ENCODE data around the gene CDCA8.

The CDCA8 gene

GRCh38 chr1:37692078-37692833 lies at the start of gene CDCA8:
TSS of gene CDCA8 (plus strand) at chr1:37692516. CDS start at chr1:37692691, 175 bp downstream.
- in situ Hi-C loops (cut with HindIII; ENCODE audit: low sequenced_read_pairs) = no loop called here

DNA sequence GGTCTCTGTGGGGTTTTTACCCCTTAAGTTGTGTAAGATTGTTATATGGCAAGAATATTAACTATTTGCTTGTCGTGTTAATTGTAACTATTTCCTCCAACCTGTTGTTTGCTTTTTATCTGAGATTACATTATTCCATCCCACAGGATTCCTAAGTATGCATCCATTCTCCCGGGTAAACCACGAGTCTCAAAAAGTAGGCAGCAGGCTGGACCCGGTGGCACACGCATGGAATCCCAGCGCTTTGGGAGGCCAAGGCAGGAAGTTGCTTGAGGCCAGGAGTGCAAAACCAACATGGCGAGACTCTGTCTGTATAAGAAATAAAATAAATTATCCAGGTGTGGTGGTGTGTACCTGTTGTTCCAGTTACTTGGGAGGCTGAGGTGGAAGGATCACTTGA lies 45.0 kb upstream of the CDCA8 start:
- in situ Hi-C loops (cut with HindIII; ENCODE audit: low sequenced_read_pairs) = no loop called here

- in situ Hi-C loops (cut with HindIII; ENCODE audit: low sequenced_read_pairs) = no loop called here
Measured at GRCh38 chr1:37650173-37650572, 42.1 kb upstream of the CDCA8 start.

DNA sequence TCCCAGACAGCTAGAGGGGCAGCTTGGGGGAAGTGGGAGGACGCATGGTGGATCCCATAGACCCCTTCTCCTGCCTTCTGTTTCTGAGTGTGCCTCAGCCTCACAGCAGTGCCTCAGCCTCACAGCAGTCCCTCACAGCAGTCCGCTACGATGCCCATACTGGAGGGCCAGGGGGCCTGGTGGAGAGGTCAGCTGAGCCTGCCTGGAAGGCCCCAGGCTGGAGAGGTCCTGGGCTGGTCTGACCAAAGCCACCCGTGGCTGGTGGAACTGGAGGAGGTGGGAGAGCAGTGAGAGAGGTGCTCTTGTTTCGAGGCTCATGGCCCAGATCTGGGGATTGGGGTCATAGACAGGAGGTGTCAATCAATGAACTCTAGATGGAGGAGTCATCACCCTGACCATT lies 41.6 kb upstream of the CDCA8 start:
- in situ Hi-C loops (cut with HindIII; ENCODE audit: low sequenced_read_pairs) = no loop called here

- in situ Hi-C loops (cut with HindIII; ENCODE audit: low sequenced_read_pairs) = no loop called here
Measured at GRCh38 chr1:37651803-37652202, 40.5 kb upstream of the CDCA8 start.

DNA sequence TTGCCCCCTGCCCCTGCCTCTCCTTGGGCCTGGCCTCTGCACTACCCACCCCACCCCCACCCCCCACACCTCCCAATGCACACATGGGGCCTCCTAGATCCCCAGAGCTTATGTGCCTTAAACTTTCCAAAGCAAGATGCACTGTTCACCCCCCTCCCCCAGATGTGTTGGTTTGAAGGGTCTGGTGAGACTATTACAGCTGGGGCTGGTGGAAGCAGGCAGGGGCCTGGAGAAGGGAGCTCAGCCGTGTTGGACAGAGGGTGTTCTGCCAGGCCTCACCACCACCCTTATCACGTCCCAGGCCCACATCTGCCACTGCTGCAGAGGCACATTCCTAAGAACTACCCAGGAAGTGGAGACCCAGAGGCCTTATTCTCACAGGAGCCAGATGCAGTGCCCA lies 39.3 kb upstream of the CDCA8 start:
- in situ Hi-C loops (cut with HindIII; ENCODE audit: low sequenced_read_pairs) = no loop called here

- in situ Hi-C loops (cut with HindIII; ENCODE audit: low sequenced_read_pairs) = no loop called here
Measured at GRCh38 chr1:37653906-37654305, 38.4 kb upstream of the CDCA8 start.

GRCh38 chr1:37655274-37655673 lies 37.0 kb upstream of the CDCA8 start:
- in situ Hi-C loops (cut with HindIII; ENCODE audit: low sequenced_read_pairs) = no loop called here

- in situ Hi-C loops (cut with HindIII; ENCODE audit: low sequenced_read_pairs) = no loop called here
Measured at GRCh38 chr1:37656026-37656425, 36.3 kb upstream of the CDCA8 start.

- in situ Hi-C loops (cut with HindIII; ENCODE audit: low sequenced_read_pairs) = no loop called here
Measured at GRCh38 chr1:37656881-37657280, 35.4 kb upstream of the CDCA8 start.

DNA sequence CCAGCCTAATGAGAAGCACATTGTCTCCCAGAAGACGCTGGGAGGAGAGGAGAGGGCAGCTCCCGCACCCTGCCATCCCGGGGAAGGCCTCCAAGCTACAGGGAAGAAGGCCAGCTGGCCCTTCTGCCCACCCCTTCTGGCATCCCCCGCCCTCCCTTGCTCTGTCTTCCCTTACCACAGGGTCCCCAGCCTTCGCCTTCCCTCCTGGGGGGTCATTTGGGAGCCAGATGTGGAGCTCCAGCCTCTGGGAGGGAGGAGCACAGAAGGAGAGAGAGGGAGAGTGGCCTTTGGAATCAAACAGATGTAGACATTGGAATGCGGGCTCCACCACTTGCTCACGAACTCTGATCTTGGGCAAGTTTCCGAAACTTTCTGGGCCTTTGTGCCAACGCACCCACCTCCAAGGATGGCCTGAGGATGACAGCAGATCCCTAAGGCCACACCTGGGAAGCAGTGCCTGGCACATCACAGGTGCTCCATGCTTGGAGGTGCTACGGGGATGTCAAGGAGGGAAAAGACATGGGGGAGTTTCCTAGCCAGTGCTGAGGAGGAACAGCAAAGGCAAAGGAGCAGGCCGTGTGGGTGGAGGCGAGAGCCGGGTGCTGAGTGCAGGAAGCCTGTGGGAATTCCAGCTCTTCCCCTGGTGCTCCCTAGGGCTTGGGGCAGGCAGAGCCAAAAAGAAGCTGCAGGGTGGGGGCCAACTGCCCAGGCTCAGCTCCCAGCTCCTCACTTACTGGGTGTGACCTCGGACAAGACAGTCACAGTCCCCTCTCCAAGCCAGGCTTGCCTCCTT lies 34.5 kb upstream of the CDCA8 start:
- in situ Hi-C loops (cut with HindIII; ENCODE audit: low sequenced_read_pairs) = no loop called here

GRCh38 chr1:37658486-37658885 lies 33.8 kb upstream of the CDCA8 start:
- in situ Hi-C loops (cut with HindIII; ENCODE audit: low sequenced_read_pairs) = no loop called here

- in situ Hi-C loops (cut with HindIII; ENCODE audit: low sequenced_read_pairs) = no loop called here
Measured at GRCh38 chr1:37660664-37661063, 31.7 kb upstream of the CDCA8 start.

- in situ Hi-C loops (cut with HindIII; ENCODE audit: low sequenced_read_pairs) = no loop called here
Measured at GRCh38 chr1:37661401-37661800, 30.9 kb upstream of the CDCA8 start.

GRCh38 chr1:37662031-37662755 lies 30.1 kb upstream of the CDCA8 start:
- in situ Hi-C loops (cut with HindIII; ENCODE audit: low sequenced_read_pairs) = no loop called here

- in situ Hi-C loops (cut with HindIII; ENCODE audit: low sequenced_read_pairs) = no loop called here
Measured at GRCh38 chr1:37663426-37664000, 28.8 kb upstream of the CDCA8 start.

GRCh38 chr1:37666241-37666867 lies 26.0 kb upstream of the CDCA8 start:
- in situ Hi-C loops (cut with HindIII; ENCODE audit: low sequenced_read_pairs) = no loop called here

DNA sequence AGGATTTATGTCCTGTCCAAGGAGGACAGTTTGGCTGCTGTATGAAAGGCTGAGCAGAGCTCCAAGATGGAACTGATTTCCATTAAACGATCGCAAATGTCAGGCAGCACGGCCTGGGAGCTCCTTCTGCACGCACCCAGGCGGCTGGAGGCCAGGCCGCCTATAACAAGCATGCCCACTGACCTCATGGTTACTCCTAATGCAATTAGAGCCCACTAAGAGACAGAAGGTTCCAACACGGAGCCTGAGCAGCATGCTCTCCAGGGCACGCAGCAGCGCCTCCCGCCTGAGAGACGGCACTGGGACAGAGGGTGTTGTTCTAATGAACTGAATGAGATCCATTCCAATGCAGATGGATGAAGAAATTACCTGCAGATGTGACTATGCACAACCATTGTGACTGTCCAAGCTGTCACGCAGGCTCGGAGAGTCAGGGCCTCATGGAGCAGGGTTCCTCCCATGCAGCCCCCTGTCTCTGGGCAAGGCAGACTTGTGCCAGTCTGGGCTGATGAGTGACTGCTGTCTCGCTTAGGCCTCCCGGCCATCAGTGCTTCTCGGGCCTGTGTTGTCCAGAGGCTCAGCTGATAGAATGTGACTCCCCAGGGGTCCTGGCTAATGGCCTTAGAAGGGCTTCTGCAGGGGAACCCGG lies 25.2 kb upstream of the CDCA8 start:
- in situ Hi-C loops (cut with HindIII; ENCODE audit: low sequenced_read_pairs) = no loop called here

- in situ Hi-C loops (cut with HindIII; ENCODE audit: low sequenced_read_pairs) = no loop called here
Measured at GRCh38 chr1:37670133-37670532, 22.2 kb upstream of the CDCA8 start.

- in situ Hi-C loops (cut with HindIII; ENCODE audit: low sequenced_read_pairs) = no loop called here
Measured at GRCh38 chr1:37671261-37671660, 21.1 kb upstream of the CDCA8 start.
